PC-3 (cell line): ENCODE data around the gene CSNK1G1. TPM values are rescaled to one million over a fixed set of nuclear protein-coding genes. Genes with fewer than 3 reads are reported as not detected.
A peak's percentile ranks its signal among the peaks of the same experiment; 100 is the strongest.

Experiments used
- ATAC-seq: fragments of 200-7000 bp; cut with Tn5 transposase; 2 replicates; pipeline ENCODE4 v1.9.1; 2020; ENCODE audit warnings: mild to moderate bottlenecking, moderate library complexity
- BruUV-seq: library from RNA; stranded (reverse); fragments of 400-500 nt; replicated peaks from 2 replicates; lab custom pipeline; 2021; lab: Mats Ljungman, UMichigan
- CTCF ChIA-PET: fragments of 300-600 bp; sonication (Branson Sonifier 250); formaldehyde crosslinking; loops from one replicate; lab custom pipeline; 2022; ENCODE audit warnings: antibody characterized with exemption; lab: Charles Lee
- POLR2A ChIA-PET: fragments of 300-600 bp; sonication (Branson Sonifier 250); formaldehyde crosslinking; loops from one replicate; lab custom pipeline; 2022; ENCODE audit warnings: antibody characterized with exemption; ENCODE audit not compliant: unreplicated experiment; lab: Charles Lee
- DNase-seq: peaks from one replicate; pipeline ENCODE4 v3.0.0-alpha.2; 2015
- H2AFZ ChIP-seq: fragments of 300-600 bp; sonication (generic); 2 replicates; pipeline ENCODE4 v1.6.0; 2016; ENCODE audit warnings: antibody characterized with exemption, low read length
- H3F3A ChIP-seq: fragments of 300-600 bp; sonication (generic); one replicate; pipeline ENCODE4 v1.6.0; 2017; ENCODE audit warnings: antibody characterized with exemption, low read length, control low read depth, mild to moderate bottlenecking; ENCODE audit not compliant: unreplicated experiment
- H3K27ac ChIP-seq: fragments of 300-600 bp; sonication (generic); 2 replicates; pipeline ENCODE4 v1.5.1; 2016; ENCODE audit warnings: mild to moderate bottlenecking, low read length
- H3K27me3 ChIP-seq: fragments of 300-600 bp; sonication (generic); 2 replicates; pipeline ENCODE4 v1.6.1; 2016; ENCODE audit warnings: low read length, mixed read lengths
- H3K36me3 ChIP-seq: fragments of 300-600 bp; sonication (generic); 2 replicates; pipeline ENCODE4 v1.6.1; 2016; ENCODE audit warnings: low read depth, mixed run types, low read length, mixed read lengths
- H3K4me1 ChIP-seq: fragments of 300-600 bp; sonication (generic); 2 replicates; pipeline ENCODE4 v1.5.1; 2016; ENCODE audit warnings: low read length; ENCODE audit not compliant: insufficient read depth
- H3K4me2 ChIP-seq: fragments of 300-600 bp; sonication (generic); 2 replicates; pipeline ENCODE4 v1.6.0; 2016; ENCODE audit warnings: low read length
- H3K4me3 ChIP-seq: fragments of 300-600 bp; sonication (generic); 2 replicates; pipeline ENCODE4 v1.5.1; 2016; ENCODE audit warnings: mild to moderate bottlenecking, low read length, mixed read lengths
- H3K79me2 ChIP-seq: fragments of 300-600 bp; sonication (generic); 2 replicates; pipeline ENCODE4 v1.6.1; 2017; ENCODE audit warnings: low read length, mixed read lengths
- H3K9ac ChIP-seq: fragments of 300-600 bp; sonication (generic); 2 replicates; pipeline ENCODE4 v1.6.0; 2016; ENCODE audit warnings: mild to moderate bottlenecking, low read length
- H3K9me2 ChIP-seq: fragments of 300-600 bp; sonication (generic); replicated peaks from 2 replicates; pipeline ENCODE4 v1.6.1; 2016; ENCODE audit warnings: mixed run types, low read length, mixed read lengths
- H3K9me3 ChIP-seq: fragments of 300-600 bp; sonication (generic); 2 replicates; pipeline ENCODE4 v1.6.1; 2016; ENCODE audit warnings: low read length, mixed read lengths
- H4K20me1 ChIP-seq: fragments of 300-600 bp; sonication (generic); 2 replicates; pipeline ENCODE4 v1.6.1; 2016; ENCODE audit warnings: low read length, mixed read lengths
- EZH2 ChIP-seq: fragments of 300-600 bp; sonication (generic); IDR thresholded peaks from one replicate; pipeline ENCODE4 v1.6.1; 2017; ENCODE audit warnings: antibody characterized with exemption, mild to moderate bottlenecking, low read length; ENCODE audit not compliant: unreplicated experiment
- EZH2phosphoT487 ChIP-seq: fragments of 300-600 bp; sonication (generic); IDR thresholded peaks from 2 replicates; pipeline ENCODE4 v1.6.1; 2018; ENCODE audit warnings: mild to moderate bottlenecking, antibody characterized with exemption, low read length, borderline replicate concordance
- intact Hi-C: fragments of 100-400 bp; cut with micrococcal nuclease; formaldehyde crosslinking; loops from 2 replicates; pipeline ENCODE4 v1.9.0; 2023
- total RNA-seq: library from RNA; depleted of rRNA; stranded (reverse); fragments of >200 nt; gene quantifications from 2 replicates; pipeline ENCODE4 v1.2.3, GENCODE V29; 2014
- TF ChIP-seq, protein P1 (sequence below): fragments of 300-600 bp; sonication (generic); conservative IDR thresholded peaks from 2 replicates; pipeline ENCODE4 v1.5.1; 2017; ENCODE audit warnings: antibody characterized with exemption, low read depth, mild to moderate bottlenecking, low read length

The CSNK1G1 gene
- total RNA-seq, 1 experiment from 2014 or later = 9.8 TPM

DNA sequence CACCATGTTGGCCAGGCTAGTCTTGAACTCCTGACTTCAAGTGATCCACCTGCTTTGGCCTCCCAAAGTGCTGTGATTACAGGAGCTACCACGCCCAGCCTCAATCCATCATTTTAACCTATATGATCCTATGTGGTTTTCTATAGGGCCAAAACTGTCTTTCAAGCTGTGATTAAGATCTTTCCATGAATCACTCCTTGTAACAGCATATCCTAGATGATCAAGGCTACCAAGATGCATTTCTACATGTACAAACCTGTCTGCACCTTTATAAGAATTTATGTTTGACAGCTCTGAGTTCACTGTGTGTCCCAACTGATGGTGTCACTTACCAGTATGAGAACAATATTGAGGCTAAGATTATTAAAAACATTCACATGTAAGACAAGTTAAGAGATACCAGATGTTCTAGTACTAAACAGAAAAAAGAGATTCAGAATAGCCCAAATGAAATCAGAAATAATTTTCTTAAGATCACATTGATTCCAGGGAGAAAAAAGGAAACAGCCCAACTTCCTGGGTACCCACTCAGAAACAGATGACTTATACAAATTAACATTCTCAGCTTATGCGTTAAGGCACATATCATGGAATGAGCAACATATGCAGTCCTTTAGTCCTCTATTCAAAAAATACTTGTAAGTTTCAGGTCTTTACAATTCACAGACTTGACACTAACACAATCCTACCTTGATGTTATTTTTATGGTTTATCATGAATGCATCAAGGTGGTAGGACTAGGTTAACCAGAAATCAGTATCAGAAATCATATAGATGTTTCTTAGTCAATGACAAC, 168.4 kb downstream of the CSNK1G1 start:
- no peak overlapping the region for H3K27ac ChIP-seq
- intact Hi-C loops = no loop called here
- no peaks in the 10 kb centered on the region for H3K27me3 ChIP-seq
- H3K4me3 ChIP-seq = no peak overlapping the region
- CTCF ChIA-PET = no interaction called here
- POLR2A ChIA-PET = no interaction called here
- H3K9me3 ChIP-seq = no peaks in the 10 kb centered on the region
- H3K4me1 ChIP-seq = no peaks in the 10 kb centered on the region
- H2AFZ ChIP-seq = no peak overlapping the region
- no peak overlapping the region for H3K4me2 ChIP-seq
- no peak overlapping the region for H3K9ac ChIP-seq
- DNase-seq (peak; percentile 4), ATAC-seq (no peak)
- BruUV-seq = no TSS peak
- H3F3A ChIP-seq = no peaks in the 10 kb centered on the region
- H4K20me1 ChIP-seq = no peaks in the 10 kb centered on the region
- H3K9me2 ChIP-seq = no peaks in the 10 kb centered on the region
- no peaks in the 10 kb centered on the region for H3K36me3 ChIP-seq
- TF ChIP-seq EZH2 (no peak), EZH2phosphoT487 (no peak)
- TF ChIP-seq, protein P1, sequence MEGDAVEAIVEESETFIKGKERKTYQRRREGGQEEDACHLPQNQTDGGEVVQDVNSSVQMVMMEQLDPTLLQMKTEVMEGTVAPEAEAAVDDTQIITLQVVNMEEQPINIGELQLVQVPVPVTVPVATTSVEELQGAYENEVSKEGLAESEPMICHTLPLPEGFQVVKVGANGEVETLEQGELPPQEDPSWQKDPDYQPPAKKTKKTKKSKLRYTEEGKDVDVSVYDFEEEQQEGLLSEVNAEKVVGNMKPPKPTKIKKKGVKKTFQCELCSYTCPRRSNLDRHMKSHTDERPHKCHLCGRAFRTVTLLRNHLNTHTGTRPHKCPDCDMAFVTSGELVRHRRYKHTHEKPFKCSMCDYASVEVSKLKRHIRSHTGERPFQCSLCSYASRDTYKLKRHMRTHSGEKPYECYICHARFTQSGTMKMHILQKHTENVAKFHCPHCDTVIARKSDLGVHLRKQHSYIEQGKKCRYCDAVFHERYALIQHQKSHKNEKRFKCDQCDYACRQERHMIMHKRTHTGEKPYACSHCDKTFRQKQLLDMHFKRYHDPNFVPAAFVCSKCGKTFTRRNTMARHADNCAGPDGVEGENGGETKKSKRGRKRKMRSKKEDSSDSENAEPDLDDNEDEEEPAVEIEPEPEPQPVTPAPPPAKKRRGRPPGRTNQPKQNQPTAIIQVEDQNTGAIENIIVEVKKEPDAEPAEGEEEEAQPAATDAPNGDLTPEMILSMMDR = no peak
- H3K79me2 ChIP-seq = no peaks in the 10 kb centered on the region

DNA sequence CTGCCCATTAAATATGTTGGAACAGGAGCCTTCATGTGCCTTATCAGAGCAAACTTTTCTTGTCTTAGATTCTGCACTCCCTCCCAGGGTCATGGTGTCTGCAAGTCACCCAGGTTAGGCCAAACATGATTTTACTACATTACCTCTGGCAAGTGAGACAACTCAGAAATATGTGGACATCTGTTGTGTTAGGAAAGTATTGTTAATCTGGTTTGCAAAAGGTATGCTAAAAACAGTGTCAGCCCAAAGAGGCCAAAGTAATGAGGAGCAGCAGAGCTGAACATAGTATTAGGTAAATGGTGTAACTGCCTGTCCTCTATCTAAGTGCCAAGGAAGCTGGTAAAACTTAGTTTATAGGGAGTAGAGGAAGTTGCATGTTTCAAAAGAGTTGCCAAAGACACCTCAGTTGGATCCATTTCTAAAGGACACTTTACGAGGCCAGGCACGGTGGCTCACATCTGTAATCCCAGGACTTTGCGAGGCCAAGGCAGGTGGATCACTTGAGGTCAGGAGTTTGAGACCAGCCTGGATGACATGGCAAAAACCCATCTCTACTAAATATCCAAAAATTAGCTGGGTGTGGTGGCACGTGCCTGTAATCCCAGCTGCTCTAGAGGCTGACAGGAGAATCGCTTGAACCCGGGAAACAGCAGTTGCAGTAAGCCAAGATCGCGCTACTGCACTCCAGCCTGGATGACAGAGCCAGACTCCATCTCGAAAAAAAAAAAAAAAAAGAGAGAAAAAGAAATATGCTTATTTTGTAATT, 170.6 kb downstream of the CSNK1G1 start:
- no peaks in the 10 kb centered on the region for H3K4me1 ChIP-seq
- BruUV-seq = no TSS peak
- H3K9me3 ChIP-seq = no peaks in the 10 kb centered on the region
- no peaks in the 10 kb centered on the region for H3F3A ChIP-seq
- DNase-seq (no peak), ATAC-seq (no peak; the same call in 1 of the 2 replicates)
- no peak overlapping the region for H3K27ac ChIP-seq
- H3K9ac ChIP-seq = no peak overlapping the region
- H4K20me1 ChIP-seq = no peaks in the 10 kb centered on the region
- no peak overlapping the region for H2AFZ ChIP-seq
- no peaks in the 10 kb centered on the region for H3K9me2 ChIP-seq
- H3K4me2 ChIP-seq = no peak overlapping the region
- no peaks in the 10 kb centered on the region for H3K27me3 ChIP-seq
- ChIA-PET POLR2A (no interaction called here), CTCF (no interaction called here)
- TF ChIP-seq EZH2 = no peak
- no peak for TF ChIP-seq EZH2phosphoT487
- TF ChIP-seq, protein P1 = no peak
- H3K4me3 ChIP-seq = no peak overlapping the region
- no peaks in the 10 kb centered on the region for H3K36me3 ChIP-seq
- no peaks in the 10 kb centered on the region for H3K79me2 ChIP-seq
- intact Hi-C loops = no loop called here
